ENCODE results near the gene TPD52L2. TPM values are rescaled to one million over a fixed set of nuclear protein-coding genes. Genes with fewer than 3 reads are reported as not detected.

Gene TPD52L2
- 154 and 159 TPM in 2 replicates for total RNA-seq

DNA sequence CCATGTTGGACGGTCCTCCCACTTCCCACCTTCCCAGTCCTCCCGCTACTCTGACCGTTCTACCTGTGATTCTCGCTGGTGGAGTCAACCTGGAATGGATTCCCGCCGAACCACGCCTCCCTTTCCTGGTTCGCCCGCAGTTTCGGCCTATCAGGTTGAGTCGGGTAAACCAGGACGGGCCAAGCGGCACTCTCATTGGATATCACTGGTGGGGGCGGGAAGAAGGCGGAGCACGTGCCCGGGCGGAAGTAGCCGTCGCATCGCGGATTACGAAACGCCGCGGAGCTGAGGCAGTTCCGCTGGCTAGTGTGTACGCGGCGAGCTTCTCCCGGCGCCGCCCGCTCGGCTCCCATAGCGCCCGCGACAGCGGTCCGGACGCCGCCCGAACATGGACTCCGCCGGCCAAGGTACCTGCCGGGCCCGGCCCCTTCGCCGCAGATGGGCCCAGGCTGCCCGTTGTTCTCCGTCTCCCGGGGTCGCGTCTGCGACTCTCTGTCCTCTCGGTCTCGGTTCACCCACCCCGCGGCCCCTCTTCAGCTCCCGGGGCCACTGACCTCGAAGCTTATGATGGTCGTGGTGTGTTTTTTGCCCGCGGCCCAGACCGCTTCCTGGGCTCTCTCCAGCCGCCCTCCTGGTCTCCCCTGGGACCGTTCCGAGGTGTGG, at the start of gene TPD52L2:
TPD52L2 (plus strand) TSS at position 293 of the 663 bp plus-strand sequence; CDS start at position 389, 96 bp downstream.

GRCh38 chr20:63830841-63831588, 34.1 kb upstream of the TPD52L2 start, which contains the start of gene ZBTB46:
Gene ZBTB46 (minus strand): TSS chr20:63831264. CDS start chr20:63790757, 40,507 bp downstream.

DNA sequence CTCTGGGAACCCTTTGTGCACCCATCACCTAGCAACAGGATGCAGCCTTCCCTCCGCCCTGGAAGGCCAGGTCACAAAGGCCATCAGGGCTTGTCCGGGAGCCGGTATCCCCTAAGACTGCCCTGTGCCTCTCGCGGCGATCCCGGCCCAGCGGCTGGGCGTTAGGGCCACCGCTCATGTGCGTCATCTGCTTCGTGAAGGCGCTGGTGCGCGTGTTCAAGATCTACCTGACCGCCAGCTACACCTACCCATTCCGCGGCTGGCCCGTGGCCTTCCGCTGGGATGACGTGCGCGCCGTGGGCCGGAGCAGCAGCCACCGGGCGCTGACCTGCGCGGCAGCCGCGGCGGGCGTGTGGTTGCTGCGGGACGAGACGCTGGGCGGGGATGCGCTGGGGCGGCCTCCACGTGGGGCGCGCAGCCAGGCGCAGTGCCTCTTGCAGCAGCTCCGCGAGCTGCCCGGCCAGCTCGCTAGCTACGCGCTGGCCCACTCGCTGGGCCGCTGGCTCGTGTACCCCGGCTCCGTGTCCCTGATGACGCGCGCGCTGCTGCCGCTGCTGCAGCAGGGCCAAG, 3.6 kb upstream of the TPD52L2 start, which contains the start of gene ABHD16B:
ABHD16B (plus strand) TSS at position 134 of the 570 bp plus-strand sequence; CDS start at position 177, 43 bp downstream.

GRCh38 chr20:63894358-63895201, 29.5 kb downstream of the TPD52L2 start, which contains the start of gene DNAJC5:
Gene DNAJC5 (plus strand): TSS chr20:63895126. CDS start chr20:63928346, 33,220 bp downstream.

Small RNAs within 50 kb of the gene (small RNA-seq; reads per million reads assigned to genes)
- gene MIR941-2 (not detected), gene MIR941-4 (not detected), gene MIR941-5 (not detected), gene RNU1-134P (1.8 reads per million, percentile 68 among the genes with 10 or more reads in this experiment)

Other genes starting within 250 kb of the TPD52L2 start
- gene GMEB2, start 238.2 kb upstream of the TPD52L2 start, total RNA-seq = 8.6 and 9.0 TPM in 2 replicates
- gene STMN3, start 211.8 kb upstream of the TPD52L2 start, total RNA-seq = 9.8 and 11.6 TPM in 2 replicates
- 11.0 and 12.2 TPM in 2 replicates for gene RTEL1, start 207.0 kb upstream of the TPD52L2 start, total RNA-seq
- gene TNFRSF6B, start 168.6 kb upstream of the TPD52L2 start, total RNA-seq = 2.9 and 5.4 TPM in 2 replicates
- 23.0 and 23.5 TPM in 2 replicates for gene ARFRP1, start 157.3 kb upstream of the TPD52L2 start, total RNA-seq
- 14.5 and 15.0 TPM in 2 replicates for gene ZGPAT, start 157.2 kb upstream of the TPD52L2 start, total RNA-seq
- gene LIME1, start 128.6 kb upstream of the TPD52L2 start, total RNA-seq = 1.3 and 1.6 TPM in 2 replicates
- 33.6 and 34.5 TPM in 2 replicates for gene SLC2A4RG, start 125.5 kb upstream of the TPD52L2 start, total RNA-seq
- 3.5 and 4.4 TPM in 2 replicates for gene ZBTB46, start 34.0 kb upstream of the TPD52L2 start, total RNA-seq
- gene ABHD16B, start 3.8 kb upstream of the TPD52L2 start, total RNA-seq = not detected in 2 replicates
- 41.2 and 41.3 TPM in 2 replicates for gene DNAJC5, start 29.9 kb downstream of the TPD52L2 start, total RNA-seq
- gene UCKL1, start 91.1 kb downstream of the TPD52L2 start, total RNA-seq = 9.2 and 11.8 TPM in 2 replicates
- gene ZNF512B, start 104.7 kb downstream of the TPD52L2 start, total RNA-seq = 9.2 and 10.2 TPM in 2 replicates
- 0.43 and 0.65 TPM in 2 replicates for gene SAMD10, start 114.4 kb downstream of the TPD52L2 start, total RNA-seq
- 56.5 and 57.6 TPM in 2 replicates for gene PRPF6, start 115.9 kb downstream of the TPD52L2 start, total RNA-seq
- 1.2 and 1.4 TPM in 2 replicates for gene C20orf204, start 170.9 kb downstream of the TPD52L2 start, total RNA-seq
- gene SOX18, start 184.4 kb downstream of the TPD52L2 start, total RNA-seq = 0.22 TPM in 1 of 2 replicates, not detected in the other
- 17.5 and 20.9 TPM in 2 replicates for gene TCEA2, start 197.9 kb downstream of the TPD52L2 start, total RNA-seq
- 7.1 and 8.0 TPM in 2 replicates for gene RGS19, start 214.2 kb downstream of the TPD52L2 start, total RNA-seq
- gene OPRL1, start 214.8 kb downstream of the TPD52L2 start, total RNA-seq = 0.52 and 0.86 TPM in 2 replicates
- not detected in 2 replicates for gene LKAAEAR1, start 219.1 kb downstream of the TPD52L2 start, total RNA-seq
- gene NPBWR2, start 242.3 kb downstream of the TPD52L2 start, total RNA-seq = not detected in 2 replicates

Measured in articular chondrocyte of knee joint (primary cell).